ENCODE results near the gene SUOX.
A peak's percentile ranks its signal among the peaks of the same experiment; 100 is the strongest.
"Not testable (repeated sequence)": the region's sequence is repeated elsewhere in the genome, so short reads cannot be mapped to it uniquely, and the experiment has no call there.

The SUOX gene

DNA sequence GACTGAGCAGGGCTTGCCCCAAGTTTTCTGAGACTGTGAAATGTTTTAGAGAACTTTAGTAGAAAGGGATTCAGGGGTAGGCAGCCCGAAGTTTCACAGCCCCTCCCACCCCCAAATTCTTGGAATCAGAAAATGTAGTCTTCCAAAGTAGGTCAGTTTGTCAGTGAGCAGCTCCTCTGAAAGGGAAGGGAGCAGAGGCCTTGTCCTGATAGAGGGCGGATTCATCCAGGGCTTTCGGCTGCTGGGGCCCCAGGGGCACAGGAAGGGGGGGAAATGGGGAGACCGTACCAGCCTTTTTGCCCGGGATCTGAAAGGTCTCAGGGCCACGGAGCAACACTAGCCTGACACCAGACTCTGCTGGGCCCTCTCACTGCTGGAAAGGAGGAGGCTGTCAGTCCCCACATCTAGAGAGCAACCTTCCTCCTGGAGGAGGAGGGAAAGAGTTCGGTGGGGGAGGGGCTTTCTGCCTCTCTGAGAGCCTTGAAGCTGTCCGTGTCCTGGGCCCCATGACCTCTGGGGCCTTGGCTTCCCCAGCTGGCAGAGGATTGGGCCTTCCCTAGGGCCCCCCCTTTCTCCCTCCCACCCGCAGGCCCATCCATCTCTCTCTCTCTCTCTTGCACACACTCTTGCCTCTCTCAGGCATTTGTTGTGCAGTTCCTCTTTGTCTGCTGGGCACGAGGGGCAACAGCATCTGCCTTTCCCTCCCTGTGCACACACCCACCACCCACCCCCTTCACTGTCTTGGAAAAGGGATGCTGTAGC is 23.5 kb downstream of the SUOX start, which contains the start of gene IKZF4:
TSS of gene IKZF4 (plus strand) at position 621 of the 762 bp plus-strand sequence. CDS start 451 bp downstream, outside the sequence.
- DNase-seq (peak; percentile 51), ATAC-seq (peak; percentile 51)

DNA sequence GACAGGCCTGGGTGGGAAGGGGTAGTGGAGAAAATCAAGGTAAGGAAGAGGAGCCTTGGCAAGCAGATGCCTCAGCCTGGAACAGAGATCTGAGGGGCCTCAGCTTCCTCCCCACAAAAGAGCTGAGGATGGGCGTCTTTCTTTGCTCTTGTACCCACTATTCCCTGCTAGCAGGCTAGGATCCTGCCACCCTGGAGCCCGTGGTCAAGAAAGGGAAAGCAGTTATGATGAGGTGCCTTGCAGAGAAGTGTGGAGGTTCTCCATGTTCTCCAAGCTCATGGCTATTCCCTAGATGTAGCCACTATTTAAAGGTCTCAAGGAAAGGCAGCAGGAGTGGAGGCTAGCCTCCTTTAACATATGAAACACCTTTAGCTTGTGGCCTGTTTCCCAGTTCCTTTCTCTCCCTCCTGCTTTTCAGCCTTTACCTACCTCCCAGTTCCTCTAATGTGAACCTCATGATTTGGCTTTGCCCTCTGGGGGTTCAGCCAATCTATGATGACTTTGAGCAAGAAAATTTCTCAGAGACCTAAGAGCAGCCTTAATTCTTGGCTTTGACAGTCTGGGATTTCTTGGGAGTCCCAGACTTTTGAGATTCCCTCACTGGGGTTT is 24.9 kb downstream of the SUOX start:
- ATAC-seq (no peak), DNase-seq (no peak)

DNA sequence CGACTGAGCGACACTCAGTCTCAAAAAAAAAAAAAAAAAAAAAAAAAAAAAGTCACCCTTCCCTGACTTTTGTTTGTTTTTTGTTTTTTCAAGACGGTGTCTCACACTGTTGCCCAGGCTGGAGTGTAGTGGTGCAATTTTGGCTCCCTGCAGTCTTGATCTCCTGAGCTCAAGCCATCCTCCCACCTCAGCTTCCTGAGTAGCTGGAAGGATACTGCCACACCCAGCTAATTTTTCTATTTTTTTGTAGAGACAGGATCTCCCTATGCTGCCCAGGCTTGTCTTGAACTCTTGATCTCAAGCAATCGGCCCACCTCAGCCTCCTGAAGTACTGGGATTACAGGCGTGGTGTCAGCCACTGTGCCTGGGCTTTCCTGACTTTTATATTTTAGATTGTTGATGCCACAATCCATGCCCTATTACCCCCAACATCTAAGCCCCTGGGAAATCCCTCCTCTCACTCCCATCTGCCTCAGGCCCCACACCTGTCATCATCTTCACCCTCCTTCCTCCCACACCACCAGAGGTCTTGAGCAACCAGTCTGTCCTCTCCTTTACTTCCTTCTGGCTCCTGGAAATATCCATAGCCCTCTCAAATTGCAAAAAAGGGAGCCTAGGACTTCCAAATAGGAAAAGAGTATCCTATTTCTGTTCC is 31.6 kb downstream of the SUOX start:
- DNase-seq (no peak), ATAC-seq (no peak)

DNA sequence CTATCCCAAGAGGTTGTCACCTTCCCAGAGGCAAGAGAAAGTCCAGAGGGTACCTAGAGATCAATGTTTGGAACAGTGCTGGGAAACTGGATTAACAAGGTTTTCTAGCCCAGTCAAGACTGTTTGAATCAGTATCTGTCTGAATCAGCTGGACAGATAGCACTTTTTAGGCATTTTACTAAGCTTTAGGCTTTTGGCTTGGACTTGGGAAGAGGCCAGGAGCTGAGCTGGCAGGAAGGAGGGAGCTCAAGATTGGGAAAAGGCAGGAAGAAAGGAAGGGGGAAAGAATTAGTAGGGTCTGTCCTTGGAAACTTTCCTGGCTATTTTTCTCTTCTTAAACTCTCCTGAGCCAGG is 32.1 kb downstream of the SUOX start:
- DNase-seq (no peak), ATAC-seq (no peak)

DNA sequence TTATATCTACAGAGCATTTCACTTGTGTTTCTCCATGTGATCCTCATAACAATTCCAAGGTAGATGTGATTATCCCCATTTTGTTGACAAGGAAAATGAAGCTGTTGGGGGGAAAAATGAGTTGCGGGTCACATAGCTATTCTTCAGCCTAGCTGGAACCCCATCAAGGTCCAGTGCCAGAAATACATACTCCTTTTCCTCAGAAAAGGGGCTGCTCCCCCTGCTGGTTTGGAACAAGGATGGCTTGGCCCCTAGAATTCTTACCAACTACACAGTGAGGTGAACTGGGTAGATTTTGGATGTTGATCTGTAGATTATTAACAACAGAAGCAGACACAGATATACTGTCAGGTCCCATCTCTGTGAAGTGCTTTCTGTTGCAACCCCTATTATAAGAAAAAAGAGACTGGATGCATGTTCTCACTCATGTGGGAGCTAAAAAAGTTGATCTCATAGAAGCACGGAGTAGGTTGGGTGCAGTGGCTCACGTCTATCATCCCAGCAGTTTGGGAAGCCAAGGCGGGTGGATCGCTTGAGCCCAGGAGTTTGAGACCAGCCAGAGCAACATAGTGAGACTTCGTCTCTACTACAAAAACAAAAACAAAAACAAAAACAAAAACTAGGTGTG is 32.7 kb downstream of the SUOX start:
- ATAC-seq (no peak), DNase-seq (peak; percentile 56)

DNA sequence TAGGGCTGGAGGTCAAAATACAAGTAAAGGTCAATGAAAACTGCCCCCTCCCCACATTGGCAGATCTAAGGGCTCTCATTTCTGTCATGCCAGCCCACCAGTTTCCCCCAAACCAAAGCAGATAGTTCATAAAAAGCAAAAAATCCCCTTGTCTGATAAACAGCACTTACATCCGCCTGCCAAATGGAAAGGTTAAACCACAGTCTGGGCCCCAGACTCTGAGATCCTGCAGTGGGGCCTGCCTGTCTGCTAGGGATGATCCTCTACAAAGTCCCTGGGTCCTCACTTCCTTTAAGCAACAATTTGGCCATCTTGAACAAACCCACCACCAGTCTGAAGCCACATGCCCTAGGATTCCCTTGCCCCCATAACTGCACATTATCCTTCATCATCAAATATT is 34.9 kb downstream of the SUOX start:
- DNase-seq (peak; percentile 56), ATAC-seq (peak; percentile 73)

DNA sequence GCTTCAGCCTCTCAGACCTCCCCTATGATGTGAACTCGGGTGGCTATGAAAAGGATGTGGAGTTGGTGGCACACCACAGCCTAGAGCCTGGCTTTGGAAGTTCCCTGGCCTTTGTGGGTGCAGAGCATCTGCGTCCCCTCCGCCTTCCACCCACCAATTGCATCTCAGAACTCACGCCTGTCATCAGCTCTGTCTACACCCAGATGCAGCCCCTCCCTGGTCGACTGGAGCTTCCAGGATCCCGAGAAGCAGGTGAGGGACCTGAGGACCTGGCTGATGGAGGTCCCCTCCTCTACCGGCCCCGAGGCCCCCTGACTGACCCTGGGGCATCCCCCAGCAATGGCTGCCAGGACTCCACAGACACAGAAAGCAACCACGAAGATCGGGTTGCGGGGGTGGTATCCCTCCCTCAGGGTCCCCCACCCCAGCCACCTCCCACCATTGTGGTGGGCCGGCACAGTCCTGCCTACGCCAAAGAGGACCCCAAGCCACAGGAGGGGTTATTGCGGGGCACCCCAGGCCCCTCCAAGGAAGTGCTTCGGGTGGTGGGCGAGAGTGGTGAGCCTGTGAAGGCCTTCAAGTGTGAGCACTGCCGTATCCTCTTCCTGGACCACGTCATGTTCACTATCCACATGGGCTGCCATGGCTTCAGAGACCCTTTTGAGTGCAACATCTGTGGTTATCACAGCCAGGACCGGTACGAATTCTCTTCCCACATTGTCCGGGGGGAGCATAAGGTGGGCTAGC is 37.7 kb downstream of the SUOX start:
- peak; percentile 61 for DNase-seq

DNA sequence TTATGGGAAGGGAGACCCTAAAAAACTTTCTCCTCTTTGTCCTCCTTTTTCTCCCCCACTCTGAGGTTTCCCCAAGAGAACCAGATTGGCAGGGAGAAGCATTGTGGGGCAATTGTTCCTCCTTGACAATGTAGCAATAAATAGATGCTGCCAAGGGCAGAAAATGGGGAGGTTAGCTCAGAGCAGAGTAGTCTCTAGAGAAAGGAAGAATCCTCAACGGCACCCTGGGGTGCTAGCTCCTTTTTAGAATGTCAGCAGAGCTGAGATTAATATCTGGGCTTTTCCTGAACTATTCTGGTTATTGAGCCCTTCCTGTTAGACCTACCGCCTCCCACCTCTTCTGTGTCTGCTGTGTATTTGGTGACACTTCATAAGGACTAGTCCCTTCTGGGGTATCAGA is 40.1 kb downstream of the SUOX start:
- no peak for DNase-seq
- ATAC-seq: no peak

More for the DNA sequence above, 37.7 kb downstream of the SUOX start:
- ATAC-seq: peak; percentile 71

DNA sequence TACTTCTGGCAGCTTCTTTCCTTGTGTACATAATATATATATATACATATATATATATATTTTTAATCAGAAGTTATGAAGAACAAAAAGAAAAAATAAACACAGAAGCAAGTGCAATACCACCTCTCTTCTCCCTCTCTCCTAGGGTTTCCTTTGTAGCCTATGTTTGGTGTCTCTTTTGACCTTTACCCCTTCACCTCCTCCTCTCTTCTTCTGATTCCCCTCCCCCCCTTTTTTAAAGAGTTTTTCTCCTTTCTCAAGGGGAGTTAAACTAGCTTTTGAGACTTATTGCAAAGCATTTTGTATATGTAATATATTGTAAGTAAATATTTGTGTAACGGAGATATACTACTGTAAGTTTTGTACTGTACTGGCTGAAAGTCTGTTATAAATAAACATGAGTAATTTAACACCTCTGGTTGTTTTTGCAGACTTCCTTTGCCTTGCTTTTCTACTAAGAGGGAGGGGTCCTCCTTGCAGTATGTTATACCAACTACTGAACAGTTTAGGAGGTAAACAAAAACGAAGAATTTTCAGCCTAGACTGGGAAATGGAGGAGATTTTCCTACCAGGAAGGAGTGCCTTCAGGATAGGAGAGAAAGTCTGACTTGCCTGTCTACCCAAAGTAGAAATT is 41.1 kb downstream of the SUOX start:
- DNase-seq (no peak), ATAC-seq (no peak)

DNA sequence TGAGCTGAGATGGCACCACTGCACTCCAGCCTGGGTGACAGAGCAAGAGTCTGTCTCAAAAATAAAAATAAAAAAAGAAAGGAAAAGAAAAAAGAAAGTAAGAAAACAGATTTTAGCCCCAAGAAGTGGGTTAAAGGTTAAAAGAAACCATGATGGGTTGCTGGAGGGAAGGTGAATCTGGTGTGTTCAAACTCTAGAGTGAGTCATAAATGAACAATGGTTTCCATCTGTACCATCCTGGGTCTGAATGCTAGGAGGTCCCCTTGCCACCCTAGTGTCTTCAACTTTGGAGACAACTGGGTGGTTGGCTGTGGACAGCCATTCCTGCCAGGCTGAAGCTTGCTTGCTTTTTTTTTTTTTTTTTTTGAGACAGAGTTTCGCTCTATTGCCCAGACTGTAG is 43.1 kb downstream of the SUOX start:
- peak; percentile 77 for ATAC-seq

DNA sequence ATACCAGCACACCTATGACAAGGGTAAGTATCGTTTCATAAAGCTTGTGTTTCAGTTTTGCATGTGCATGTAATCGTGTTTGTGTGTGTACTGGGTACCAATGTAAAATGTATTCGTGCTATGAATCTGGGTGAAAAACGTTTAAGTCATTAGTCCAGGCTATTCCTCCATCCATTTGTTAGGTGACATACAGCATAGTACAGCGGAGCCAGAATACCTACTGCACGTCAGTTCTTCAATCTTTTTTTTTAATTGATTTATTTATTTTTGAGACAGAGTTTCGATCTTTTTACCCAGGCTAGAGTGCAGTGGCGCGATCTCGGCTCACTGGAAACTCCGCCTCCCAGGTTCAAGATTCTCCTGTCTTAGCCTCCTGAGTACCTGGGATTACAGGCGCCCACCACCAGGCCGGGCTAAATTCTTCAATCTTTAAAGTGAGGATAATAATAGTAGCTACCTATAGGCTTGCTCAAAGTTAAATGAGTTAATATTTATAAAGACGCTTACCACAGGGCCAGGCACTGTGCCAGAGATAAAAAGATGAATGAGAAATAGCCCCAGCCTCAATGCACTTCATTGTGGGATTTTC is 44.0 kb downstream of the SUOX start:
- DNase-seq: peak; percentile 16

More for the DNA sequence above, 43.1 kb downstream of the SUOX start:
- peak; percentile 32 for DNase-seq

DNA sequence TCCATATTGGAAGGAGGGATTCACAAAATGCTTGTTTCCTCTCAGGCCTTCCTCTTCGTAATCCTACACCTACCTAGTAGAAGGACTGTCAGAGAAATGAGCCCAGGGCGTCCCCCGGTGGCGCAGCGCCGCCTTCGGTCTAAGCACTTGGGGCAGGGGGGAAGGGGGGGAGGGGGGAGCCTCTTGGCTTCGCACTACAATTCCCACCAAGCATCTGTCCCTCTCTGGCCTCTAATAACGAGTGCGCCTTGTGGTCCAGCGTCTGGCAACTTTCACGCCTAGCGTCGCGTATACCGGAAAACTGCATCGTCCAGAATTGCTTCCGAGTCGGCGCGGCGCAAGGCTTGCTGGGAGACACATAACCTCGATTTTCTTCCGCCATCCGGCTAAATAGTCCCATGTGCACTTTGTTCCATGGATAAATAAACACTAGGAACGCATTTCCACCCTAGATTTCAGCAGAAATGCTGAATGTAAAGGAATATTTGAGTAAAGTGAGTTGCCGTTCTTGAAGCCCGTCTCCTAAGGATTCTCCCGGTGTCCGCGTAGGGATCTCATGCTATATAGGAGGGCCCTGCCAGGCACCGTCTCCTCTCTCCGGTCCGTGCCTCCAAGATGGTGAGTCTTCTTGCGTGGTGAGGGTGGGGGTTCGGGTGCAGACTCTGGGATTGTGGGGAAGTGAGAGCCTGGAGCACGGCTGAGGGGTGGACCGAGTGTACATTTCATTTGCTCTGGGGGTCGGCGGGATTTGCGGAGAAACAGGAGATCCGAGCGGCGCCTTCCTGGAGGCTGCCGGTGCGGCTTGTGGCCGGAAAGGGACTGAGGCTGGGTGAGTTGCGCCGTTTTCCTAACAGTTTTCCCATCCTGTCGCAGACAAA is 44.7 kb downstream of the SUOX start, which contains the start of gene RPS26:
TSS of gene RPS26 (plus strand) at position 367 of the 878 bp plus-strand sequence. CDS start at position 616, 249 bp downstream.
- peak; percentile 85 for ATAC-seq
- DNase-seq: peak; percentile 89

More for the DNA sequence above, 44.0 kb downstream of the SUOX start:
- no peak for ATAC-seq

DNA sequence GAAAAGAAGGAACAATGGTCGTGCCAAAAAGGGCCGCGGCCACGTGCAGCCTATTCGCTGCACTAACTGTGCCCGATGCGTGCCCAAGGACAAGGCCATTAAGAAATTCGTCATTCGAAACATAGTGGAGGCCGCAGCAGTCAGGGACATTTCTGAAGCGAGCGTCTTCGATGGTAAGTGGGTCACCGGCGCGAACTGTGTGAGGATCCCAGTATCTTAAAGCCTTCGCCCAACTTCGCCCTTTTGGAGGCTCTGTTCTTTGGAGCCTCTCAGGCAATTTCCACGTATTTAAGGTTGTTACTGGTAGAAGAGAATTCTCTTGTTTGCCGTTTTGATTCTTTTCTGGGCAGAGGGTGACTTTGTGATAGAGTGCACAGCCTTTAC is 45.3 kb downstream of the SUOX start:
- ATAC-seq, DNase-seq: not testable (repeated sequence)

DNA sequence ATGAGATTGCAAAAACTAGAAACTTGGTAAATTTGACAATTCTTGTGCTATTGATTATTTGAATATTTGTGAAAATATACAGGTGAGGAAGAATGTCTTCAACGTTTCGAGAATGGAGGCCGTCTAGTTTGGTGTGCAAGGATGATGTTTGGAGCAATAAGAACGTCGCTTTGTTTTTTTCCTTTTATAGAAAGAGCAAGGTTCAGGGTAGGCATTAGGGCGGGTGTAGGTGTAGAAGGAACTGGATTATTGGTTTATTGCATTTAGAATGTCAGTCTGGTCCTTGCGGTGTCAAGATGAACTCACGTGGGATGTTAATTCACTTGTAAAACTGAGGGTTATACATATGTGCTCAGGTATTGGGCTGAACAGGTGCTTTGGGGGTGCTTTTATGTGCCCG is 45.8 kb downstream of the SUOX start:
- no peak for ATAC-seq
- DNase-seq: no peak

DNA sequence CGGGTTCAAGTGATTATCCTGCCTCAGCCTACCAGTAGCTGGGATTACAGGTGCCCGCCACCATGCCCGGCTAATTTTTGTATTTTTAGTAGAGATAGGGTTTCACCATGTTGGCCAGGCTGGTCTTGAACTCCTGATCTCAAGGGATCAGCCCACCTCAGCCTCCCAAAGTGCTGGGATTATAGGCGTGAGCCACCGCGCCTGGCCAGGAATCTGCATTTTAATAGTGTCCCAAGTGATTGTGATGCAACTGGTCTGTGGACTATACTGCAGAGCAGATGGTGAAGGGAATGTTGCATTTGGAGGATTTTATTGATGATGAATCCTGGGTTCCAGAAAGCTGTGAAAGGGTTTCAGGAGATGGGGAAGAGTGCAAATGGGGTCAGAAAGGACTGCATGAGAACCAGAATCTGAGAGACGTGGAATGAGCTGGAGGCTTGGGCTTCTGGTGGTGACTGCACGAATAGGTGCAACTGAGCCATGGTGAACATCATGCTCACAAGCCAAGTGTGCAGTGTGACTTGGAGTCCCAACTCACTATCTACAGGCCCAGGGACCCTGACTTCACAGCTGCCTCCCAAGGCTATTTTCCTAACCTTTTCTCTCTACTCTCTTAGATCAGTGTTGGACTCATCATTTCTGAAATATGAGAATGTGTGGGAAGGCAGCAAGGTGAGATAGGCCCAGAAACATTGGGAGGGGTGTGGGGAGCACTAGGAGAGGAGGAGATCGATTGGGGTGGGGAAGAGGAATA is 49.1 kb downstream of the SUOX start:
- peak; percentile 15 for DNase-seq
- no peak for ATAC-seq

DNA sequence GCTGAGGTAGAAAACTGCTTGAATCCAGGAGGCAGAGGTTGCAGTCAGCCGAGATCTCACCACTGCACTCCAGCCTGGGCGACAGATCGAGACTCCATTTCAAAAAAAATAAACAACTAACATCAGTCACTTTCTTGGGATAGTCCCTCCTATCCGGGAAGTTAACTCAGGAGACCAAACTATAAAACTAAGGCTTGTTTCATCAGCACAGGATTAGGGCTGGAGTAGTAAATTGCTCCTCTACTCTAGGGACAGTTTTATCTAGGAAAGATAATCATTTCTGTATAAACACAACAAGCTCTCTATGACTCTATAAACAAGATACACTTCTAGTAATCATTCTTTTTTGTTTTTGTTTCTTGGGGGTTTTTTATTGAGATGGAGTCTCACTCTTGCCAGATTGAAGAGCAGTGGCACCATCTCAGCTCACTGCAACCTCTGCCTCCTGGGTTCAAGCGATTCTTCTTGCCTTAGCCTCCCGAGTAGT is 56.4 kb downstream of the SUOX start:
- DNase-seq: no peak
- ATAC-seq: no peak
